Left lung (tissue), 10 donors: ENCODE data around the gene DENND6B. TPM values are rescaled to one million over a fixed set of nuclear protein-coding genes. Genes with fewer than 3 reads are reported as not detected.

ENCODE experiments used
- ATAC-seq: fragments of 200-7000 bp; cut with Tn5 transposase; one replicate; pipeline ENCODE4 v1.9.1; 2020; ENCODE audit warnings: moderate library complexity
- DNase-seq, 4 donors: peaks; one replicate each; pipeline ENCODE4 v3.0.0-alpha.2; 2013 to 2020
- H3K27ac ChIP-seq, 2 donors: fragments of 200-600 bp; sonication (generic) in 1 of 2; one replicate each; pipeline versions ENCODE4 v1.5.0 to v1.8.0; 2020 to 2021
- H3K27me3 ChIP-seq, 2 donors: fragments of 200-600 bp; sonication (generic) in 1 of 2; one replicate each; pipeline versions ENCODE4 v1.5.0 to v1.8.0; 2020 to 2021
- H3K36me3 ChIP-seq, 2 donors: fragments of 200-600 bp; sonication (generic) in 1 of 2; one replicate each; pipeline versions ENCODE4 v1.5.0 to v1.8.0; 2020 to 2021
- H3K4me1 ChIP-seq, 2 donors: fragments of 200-600 bp; one replicate each; pipeline ENCODE4 v1.8.0; 2021
- H3K4me3 ChIP-seq, 2 donors: fragments of 200-600 bp; sonication (generic) in 1 of 2; one replicate each; pipeline versions ENCODE4 v1.5.0 to v1.8.0; 2020 to 2021; ENCODE audit warnings: mild to moderate bottlenecking in 1 of 2
- H3K9me3 ChIP-seq, 2 donors: fragments of 200-600 bp; sonication (generic) in 1 of 2; one replicate each; pipeline versions ENCODE4 v1.5.0 to v1.8.0; 2020 to 2021
- CTCF ChIP-seq, 2 donors: fragments of 200-600 bp; sonication (generic) in 1 of 2; IDR thresholded peaks; one replicate each; pipeline versions ENCODE4 v1.5.0 to v1.8.0; 2021; ENCODE audit warnings: antibody characterized with exemption in 2 of 2
- intact Hi-C, 2 donors: fragments of 100-400 bp; cut with DNase I; formaldehyde crosslinking; loops; one replicate each; pipeline versions ENCODE4 v1.11.2 to v1.14.2; 2022
- polyA plus RNA-seq, 6 donors: library from polyadenylated mRNA; unstranded; fragments of 120-200 nt; gene quantifications; one replicate each; pipeline ENCODE4 v1.2.1, GENCODE V29; 2013; ENCODE audit not compliant: insufficient read length in 6 of 6
- total RNA-seq, 2 donors: library from RNA; stranded (reverse); fragmentation: NEBNext Ultra II Directional; extraction: Animal tissue kit (Norgen Biotek cat#: 25700); gene quantifications; one replicate each; pipeline ENCODE4 v1.2.1, GENCODE V29; 2021
- donor health status: DM: no; HTN: yes; CAD: no.
- donor health status: DM: no; HTN: no; CAD: no.

Gene DENND6B
- total and polyA plus RNA-seq, 8 donors: 7.3 to 18.8 (median 12.1) TPM

GRCh38 chr22:50317674-50318073 lies 9.1 kb downstream of the DENND6B start:
- intact Hi-C loops: no loop called here
- no peak for DNase-seq
- no peak for TF ChIP-seq CTCF (IDR thresholded peaks at IDR 0.05)

GRCh38 chr22:50317178-50317577 lies 9.6 kb downstream of the DENND6B start:
- Histone ChIP-seq H3K36me3 (no peaks in the 10 kb centered on the region), H3K27ac (no peak overlapping the region), H3K4me3 (no peak overlapping the region), H3K4me1 (peaks cover 4 to 18% of the 10 kb centered on the region in 2 donors), H3K27me3 (no peaks in the 10 kb centered on the region), H3K9me3 (no peaks in the 10 kb centered on the region)
- TF ChIP-seq CTCF (IDR thresholded peaks at IDR 0.05): no peak
- DNase-seq (no peak), ATAC-seq (no peak)
- intact Hi-C loops: no loop called here

More at GRCh38 chr22:50317674-50318073, 9.1 kb downstream of the DENND6B start:
- Histone ChIP-seq H3K36me3 (no peaks in the 10 kb centered on the region), H3K9me3 (no peaks in the 10 kb centered on the region), H3K4me3 (no peak overlapping the region), H3K27me3 (no peaks in the 10 kb centered on the region), H3K27ac (no peak overlapping the region), H3K4me1 (peaks cover 4 to 18% of the 10 kb centered on the region in 2 donors)
- no peak for ATAC-seq

GRCh38 chr22:50316114-50317065 lies 10.4 kb downstream of the DENND6B start:
- Histone ChIP-seq H3K4me3 (no peak overlapping the region), H3K27me3 (no peaks in the 10 kb centered on the region), H3K27ac (no peak overlapping the region), H3K9me3 (no peaks in the 10 kb centered on the region), H3K4me1 (peaks cover 4 to 18% of the 10 kb centered on the region in 2 donors), H3K36me3 (no peaks in the 10 kb centered on the region)
- DNase-seq (no peak), ATAC-seq (no peak)
- intact Hi-C loops: no loop called here
- TF ChIP-seq CTCF (IDR thresholded peaks at IDR 0.05): no peak

- H3K9me3 ChIP-seq: no peaks in the 10 kb centered on the region
- no peak for ATAC-seq
- H3K36me3 ChIP-seq: no peaks in the 10 kb centered on the region
- no peak overlapping the region for H3K4me3 ChIP-seq
- H3K27ac ChIP-seq: no peak overlapping the region
- TF ChIP-seq CTCF (IDR thresholded peaks at IDR 0.05): no peak
- H3K27me3 ChIP-seq: no peaks in the 10 kb centered on the region
- DNase-seq: peak in 1 of 4 donors; percentile 30
- intact Hi-C loops: no loop called here
- H3K4me1 ChIP-seq: peaks cover 4 to 18% of the 10 kb centered on the region in 2 donors
Measured at GRCh38 chr22:50315289-50316113, 11.3 kb downstream of the DENND6B start.
